A172 (cell line): ENCODE data around the gene GUCY1A2. TPM values are rescaled to one million over a fixed set of nuclear protein-coding genes. Genes with fewer than 3 reads are reported as not detected.

Experiments
- DNase-seq: peaks from one replicate; pipeline ENCODE4 v3.0.0-alpha.2; 2015; ENCODE audit warnings: low spot score
- total RNA-seq: library from RNA; depleted of rRNA; stranded (reverse); fragments of >200 nt; shearing (Covaris generic); gene quantifications from 2 replicates; pipeline ENCODE4 v1.2.3, GENCODE V29; 2014

Gene GUCY1A2
- total RNA-seq, 1 experiment from 2014 or later: 0.02 TPM

DNA sequence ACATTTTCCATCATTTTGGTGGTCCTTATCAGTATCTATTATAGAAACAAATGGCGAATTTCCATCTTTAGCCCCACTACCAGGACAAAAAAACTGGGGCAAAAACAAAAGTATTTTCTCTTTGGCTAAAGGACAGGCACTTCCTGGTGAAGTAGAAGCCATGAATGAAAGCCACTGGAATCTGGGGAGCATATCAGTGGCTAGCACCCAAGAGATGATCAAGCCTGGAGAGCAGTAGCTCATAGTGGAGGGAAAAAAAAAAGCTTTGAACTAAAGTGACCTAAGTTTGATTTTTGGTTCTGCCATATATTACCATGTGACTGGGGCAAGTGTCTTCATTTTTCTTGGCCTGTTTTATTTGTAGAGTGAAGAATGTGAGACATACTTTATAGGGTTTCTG lies 272.3 kb downstream of the GUCY1A2 start:
- DNase-seq: no peak

DNA sequence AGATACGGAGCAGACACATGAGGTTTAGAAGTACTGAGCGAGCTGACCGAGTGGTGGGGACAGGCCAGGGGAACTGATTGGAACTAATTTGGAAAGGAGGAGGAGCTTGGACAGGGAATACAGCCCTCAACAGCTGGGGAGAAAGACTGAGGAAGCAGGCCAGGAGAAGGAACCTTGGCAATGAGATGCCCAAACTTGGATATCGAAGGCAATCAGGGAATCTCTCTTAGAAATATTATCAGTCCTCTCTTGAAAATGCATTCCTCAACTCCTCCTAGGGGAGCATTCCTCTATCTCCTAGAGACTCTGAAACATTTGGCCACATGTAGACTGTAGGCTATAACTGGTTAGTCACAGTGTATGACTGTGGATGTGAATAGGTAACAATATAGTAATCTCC lies 284.6 kb downstream of the GUCY1A2 start:
- no peak for DNase-seq

DNA sequence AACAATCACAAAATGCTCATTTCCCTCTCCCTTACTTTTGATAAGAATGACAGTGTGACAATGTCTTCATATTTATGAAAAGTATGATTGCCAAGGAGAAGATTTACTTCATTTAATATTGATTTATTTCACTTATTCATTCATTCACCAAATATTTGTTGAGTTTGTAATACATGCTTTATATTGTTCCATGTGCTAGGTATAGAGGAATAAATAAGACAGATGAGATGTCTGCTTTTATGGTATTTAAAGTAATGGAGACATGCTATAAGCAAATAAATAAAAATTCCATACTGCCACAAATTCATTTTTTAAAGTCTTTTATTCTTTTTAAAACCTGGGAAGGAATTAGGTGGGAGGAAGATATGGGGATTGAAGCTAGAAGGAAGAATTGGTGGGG lies 289.4 kb downstream of the GUCY1A2 start:
- no peak for DNase-seq

DNA sequence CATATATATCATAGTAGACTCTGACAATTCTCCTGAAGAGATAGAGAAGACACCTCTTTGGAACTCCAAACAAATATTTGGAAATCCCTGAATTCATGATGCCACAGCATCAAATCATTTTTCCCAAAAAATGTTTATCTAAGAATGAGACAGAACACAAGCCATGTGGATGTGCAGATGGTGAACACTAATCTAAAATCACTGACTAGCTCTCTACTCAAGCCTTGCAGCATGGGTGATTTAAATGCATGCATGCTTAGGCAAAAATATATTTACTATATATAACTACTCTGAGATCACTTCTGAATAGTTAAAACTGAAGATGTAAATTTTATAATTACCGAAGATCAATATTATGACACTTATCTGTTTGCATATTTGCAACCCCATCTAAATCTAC lies 289.9 kb downstream of the GUCY1A2 start:
- DNase-seq: no peak

DNA sequence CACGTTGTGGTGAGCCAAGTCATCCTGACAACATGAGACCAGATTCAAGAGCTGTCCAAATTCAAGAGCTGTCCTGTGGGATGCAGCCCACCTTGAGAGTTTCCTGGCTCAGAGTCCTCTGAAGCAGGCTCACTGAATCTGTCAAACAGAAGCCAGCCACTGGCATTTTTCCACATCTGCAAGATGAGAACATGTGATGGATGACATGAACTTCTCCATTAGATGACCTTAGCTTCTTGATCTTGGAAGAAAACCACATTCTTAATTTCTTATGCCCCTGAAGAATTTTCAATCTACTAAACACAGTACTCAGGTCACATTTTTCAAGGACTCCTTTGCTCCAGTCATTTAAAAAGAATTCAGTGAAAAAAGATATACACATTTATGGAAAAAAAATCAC lies 291.0 kb downstream of the GUCY1A2 start:
- DNase-seq: no peak

DNA sequence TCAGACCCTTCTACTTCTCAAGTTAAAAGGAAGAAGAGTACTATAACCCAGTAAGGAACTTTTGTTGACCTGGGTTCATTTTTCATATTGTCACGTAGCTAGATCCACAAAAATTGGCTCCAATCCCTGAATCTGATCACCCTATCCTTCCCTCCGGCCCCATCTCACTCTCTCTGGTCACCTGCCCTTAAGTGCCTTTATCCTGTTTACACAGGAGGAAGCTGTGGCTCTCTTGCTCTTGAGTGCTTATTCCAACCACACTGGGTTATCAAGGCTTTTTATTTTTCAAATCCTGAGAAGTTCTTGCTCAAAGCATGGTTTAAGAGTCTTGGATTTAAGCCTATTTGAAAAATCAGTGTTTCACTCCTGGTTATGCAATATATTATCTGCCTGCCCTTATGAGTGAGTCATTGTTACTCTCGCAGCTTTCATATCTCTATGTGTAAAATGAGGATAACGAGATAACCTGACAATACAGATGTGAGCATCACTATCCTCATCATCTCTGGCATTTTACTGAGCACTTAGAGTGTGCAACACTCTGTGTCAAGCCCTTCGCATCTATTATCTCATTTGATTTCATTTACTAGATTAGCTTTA lies 293.9 kb downstream of the GUCY1A2 start:
- no peak for DNase-seq

DNA sequence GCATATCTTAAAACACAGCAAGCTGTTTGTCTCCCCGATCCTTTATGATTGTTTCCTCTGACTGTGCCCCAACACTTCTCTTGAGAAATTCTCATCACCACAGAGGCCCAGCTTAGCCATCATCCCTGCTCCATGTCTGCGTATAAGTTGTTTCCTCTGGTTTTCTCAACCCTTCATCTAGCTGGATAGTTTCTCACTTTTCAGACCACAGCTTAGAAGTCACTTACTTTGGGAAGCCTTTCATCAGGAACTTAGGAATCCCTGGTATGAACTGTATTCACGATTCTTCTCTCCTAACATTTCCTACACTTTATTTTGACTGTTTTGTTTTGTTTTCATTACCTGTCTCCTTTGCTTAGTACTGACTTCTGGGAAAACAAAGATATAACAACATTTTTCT lies 295.2 kb downstream of the GUCY1A2 start:
- DNase-seq: no peak

DNA sequence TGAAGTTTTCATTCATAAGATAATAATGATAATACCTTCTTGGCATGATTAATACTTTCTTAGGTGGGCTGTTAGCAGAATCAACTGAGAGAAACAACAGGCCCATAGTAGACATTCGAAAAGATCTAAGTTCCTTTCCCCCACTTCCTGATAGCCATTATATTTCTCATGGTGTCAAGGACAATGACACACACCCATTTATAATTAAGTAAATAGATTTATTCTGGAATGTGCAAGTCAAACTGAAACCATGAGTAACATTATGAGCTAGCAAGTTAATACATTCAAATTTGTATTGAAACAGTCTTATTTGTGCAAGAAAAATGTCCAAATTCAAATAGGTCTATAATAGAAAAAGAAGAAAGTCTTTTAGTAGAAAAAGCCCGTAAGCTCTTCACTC lies 301.1 kb downstream of the GUCY1A2 start:
- DNase-seq: no peak

DNA sequence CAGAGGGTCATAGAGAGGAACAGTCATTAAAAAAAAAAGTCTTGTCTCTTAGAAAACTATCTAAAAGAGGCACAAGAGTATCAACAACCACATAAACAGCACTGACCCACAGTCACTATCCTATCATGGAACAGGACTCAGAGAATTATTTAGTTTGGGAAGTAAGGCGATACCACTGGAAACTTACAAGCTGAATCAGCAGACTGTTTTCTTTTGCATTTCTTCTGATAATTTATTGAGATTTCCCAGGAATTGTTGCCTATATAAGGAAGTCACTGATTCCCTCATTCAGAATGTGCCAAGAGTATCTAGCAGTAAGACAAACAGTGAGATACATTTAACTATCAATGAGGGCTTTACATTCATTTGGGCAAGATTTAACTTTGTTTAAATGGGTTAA lies 304.1 kb downstream of the GUCY1A2 start:
- DNase-seq: no peak

DNA sequence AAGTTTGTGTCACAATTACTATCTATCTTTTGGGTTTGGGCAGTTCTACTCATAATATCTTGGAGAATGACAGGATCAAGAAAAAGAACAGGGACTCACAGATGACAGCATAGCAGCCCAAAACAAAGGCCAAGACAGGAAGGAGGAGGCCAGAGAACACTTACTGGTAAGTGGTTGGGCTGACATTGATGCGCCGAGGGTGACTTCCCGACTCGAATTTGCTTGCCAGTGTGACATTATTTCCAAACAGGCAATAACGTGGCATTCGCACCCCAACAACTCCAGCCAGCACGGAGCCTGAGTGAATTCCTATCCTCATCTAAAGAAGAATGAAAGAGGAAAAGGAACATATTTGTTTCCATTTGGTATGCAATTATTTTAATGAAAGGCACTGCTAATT lies 309.9 kb downstream of the GUCY1A2 start:
- DNase-seq: no peak

DNA sequence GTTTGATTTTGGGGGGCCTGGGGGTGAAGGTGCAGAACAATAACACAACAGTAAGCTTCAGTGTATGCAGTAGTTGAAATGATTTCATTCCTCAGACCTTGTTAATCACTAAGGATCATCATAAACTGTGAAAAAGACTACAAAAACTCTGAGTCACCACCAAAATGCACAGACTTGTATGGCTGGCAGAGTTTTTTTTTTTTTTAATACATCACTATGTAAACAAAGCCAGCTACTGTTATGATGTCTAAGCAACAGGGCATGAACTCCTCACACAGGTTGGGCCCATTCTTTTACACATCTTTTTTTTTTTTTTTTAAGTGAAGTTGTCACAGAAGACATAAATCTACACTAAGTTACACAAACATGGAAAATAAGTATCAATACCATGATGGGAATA lies 311.9 kb downstream of the GUCY1A2 start:
- DNase-seq: peak; percentile 73

DNA sequence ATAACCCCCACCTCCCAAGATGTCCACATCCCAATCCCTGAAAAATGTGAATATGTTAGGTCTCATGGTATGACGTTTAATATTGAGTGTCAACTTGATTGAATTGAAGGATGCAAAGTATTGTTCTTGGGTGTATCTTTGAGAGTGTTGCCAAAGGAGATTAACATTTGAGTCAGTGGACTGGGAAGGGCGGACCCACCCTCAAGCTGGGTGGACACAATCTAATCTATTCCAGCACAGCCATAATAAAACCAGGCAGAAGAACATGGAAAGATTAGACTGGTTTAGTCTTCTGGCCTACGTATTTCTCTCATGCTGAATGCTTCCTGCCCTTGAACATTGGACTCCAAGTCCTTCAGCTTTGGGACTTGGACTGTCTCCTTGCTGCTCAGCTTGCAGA lies 315.5 kb downstream of the GUCY1A2 start:
- no peak for DNase-seq

DNA sequence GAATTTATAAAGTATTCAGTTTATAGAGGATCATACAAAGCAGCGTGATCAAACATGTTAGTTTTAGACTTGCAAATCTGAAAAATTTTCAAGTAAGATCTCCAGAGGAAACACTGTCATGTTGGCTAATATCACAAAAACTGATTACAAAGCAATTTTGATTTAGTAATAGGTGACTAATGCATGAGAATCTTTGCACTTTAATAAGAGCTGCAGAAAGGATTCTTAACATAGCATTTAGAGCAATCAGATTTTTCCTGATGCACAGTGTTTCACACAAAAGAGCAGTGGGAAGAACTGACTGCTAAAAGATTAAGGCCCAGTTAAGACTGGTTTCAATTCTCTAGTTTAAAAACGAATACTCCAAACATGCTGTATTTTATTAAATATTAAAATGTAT lies 321.2 kb downstream of the GUCY1A2 start:
- peak; percentile 3 for DNase-seq

DNA sequence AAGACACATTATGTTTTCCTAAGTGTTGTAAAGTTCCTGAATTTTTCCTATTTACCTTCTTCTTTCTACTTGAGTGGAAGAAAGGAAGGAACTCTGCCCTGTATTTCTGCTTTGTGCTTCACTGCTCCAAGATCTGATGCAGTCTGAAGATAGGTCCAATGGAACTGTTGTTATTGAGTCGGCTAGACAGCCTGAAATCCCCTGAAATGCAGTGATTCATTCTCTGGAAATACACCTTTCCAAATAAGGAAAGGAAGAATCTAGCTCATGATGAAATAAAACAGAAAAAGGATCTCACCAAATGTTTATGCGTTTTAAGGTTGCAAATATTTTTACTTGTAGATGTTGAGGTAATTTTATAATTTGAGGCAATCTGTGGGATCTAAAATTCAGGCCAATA lies 322.8 kb downstream of the GUCY1A2 start:
- DNase-seq: peak; percentile 4

DNA sequence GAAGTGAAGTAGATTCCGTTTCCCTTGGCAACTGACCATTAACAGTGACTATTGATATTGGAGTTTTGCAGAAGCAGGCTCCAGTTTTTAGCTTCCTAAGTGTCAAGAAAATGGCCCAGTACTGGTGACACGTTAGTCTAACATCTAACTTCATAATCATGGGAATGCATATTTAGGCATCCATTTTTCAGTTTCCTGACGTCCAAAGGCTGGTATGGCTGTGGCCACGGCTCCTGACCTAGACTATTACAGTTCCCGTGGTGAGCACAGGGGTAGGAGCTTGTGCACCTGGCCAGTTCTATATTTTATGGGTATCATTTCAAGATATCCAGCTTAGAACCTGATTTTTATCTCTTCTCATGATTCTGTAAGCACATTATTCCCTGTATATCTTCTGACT lies 323.8 kb downstream of the GUCY1A2 start:
- no peak for DNase-seq

DNA sequence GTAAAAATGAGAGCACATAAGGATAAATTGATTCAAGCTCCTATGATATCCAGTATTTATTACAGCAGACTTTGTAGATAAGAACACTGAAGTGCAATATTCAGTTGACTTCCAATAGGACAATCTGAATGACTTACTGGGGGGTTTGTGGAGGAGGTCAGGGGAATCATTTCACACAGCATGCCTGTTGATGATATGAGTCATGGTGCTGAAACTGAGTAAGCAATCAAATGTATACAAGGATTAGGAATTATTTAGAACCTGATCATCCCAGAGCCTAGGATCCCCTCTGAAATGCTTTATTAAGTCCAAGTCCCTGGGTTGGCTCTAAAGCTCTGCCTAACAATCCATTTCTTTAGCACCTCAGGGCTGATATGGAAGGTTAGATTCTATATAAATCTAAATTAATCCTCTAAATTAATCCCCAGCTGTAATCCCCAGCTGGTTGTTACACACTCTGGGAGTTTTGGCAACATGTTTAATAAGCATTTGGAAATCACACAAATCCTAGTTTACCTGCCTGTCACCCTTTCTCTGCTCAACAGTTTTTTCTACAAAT lies 326.4 kb downstream of the GUCY1A2 start:
- DNase-seq: no peak

DNA sequence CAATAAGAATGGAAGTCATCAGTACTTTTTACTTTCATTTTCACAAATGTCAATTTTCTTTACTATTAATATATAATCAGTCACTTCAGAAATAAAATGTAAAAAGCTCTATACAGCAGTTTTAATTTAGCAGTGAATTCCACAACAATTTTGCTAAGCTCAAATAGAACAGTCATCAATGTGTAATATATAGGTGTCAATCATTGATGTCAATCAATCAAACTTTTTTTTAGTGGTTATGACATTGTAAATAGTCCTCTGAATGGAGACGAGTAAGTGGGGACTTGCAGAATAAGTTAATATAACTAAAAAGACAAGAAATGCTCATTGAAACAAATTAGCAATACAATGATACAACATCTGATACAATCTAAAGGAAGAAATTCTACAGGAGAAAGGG lies 327.4 kb downstream of the GUCY1A2 start:
- DNase-seq: no peak

DNA sequence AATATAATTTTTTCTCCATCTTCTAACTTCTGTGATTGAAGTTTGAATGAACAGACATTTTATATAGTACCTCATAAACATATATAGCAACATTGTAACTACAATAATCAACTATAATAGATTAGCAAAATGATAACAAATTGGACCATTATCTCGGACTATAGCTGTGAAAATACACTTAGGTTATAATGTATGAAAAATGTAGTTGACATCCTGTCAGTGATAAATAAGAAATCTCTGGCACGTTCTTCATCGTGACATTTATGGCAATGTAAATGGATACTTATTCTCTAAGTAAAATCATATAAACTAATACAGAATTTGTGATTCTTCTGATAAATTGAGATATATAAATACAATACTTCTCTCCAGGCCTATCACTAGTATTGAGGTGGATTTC lies 333.3 kb downstream of the GUCY1A2 start:
- no peak for DNase-seq

DNA sequence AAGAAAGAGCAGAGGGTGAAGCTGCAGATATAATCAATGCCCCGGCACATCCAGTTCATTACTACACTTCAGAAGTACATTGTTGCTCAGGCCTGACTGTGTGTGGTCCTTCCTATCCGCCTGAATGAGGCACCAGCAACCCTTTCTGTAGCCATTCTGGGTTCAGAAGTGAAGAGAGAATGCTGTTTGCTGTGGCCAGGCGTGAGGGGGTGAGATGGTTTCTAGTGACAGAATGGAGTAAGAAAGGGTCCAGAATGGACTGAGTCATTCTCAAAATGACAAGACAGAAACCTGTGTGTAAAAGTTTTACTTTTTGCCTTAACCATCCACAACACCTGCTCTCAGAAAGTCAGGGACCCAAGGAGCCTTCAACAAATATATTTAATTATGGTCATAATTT lies 334.8 kb downstream of the GUCY1A2 start:
- no peak for DNase-seq

DNA sequence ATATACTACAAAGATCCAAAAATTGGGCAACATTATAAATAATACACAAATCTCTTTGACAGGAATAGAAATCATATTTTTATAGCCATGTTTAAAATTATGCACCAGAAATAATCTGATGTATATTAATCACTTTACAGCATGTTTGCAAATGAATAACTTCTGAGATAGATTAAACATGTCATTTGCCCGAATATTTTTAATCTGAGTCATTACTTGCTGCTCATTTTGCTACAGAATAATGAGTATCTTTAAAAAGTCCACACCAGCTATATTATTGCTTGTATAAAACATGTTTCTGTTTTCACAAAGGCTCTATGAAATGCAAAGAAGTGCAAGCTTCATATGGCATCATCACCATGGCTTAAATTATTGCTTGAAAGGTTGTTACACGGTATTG lies 336.8 kb downstream of the GUCY1A2 start:
- DNase-seq: no peak

DNA sequence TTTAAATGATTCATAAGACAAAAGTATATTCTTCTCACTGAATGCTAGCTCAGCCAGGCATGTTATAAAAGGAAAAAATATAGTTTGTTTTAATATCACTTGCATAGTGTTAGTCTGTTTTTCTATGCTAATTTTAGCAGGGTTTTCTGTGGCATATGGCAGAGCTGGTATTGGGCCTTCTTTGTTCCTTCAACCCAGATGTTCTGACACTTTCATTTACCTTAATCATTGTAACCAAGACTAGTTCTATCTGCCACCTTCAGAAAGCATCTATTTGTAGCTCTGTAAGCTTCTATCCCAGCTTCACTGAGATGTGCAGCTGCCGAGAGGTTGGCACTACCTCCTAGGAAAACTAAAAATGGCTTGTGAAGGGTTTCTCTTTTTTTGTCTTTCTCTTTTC lies 338.7 kb downstream of the GUCY1A2 start:
- DNase-seq: no peak

DNA sequence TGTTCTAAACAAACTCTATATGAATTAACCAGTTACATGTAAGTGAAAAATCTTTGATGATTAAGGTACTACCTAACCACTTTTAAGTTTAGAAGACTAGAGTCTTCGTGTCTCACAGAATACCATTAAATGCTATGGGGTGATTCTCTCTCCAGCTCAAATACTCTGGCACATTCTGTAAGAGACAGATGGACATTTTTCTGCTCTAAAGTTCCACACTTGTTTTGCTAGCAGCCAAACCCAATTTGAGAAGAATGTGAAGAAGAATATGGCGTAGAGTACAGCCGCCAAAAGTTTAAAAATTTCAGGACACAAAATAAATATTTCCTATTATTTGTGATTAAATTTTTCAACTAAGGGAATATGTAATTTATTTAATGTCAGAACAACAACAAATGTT lies 339.1 kb downstream of the GUCY1A2 start:
- DNase-seq: no peak

DNA sequence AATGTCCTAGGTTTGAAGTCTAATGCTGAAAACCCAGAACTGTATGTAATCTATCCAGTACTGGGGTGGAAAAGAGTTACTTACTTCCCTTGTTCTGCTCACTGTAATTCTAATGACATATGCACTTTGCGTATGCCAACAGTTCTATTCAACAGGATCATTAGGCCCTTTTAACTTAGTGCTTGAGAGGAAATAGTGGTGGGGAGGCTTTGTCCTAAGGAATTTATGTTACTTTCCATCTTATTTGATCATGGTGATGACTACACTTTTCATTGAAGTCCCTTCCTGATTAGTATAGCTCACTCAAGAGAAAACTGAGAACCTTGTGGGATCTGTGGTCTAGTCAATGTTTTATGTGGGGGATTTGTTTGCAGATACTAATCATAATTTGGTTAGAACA lies 348.2 kb downstream of the GUCY1A2 start:
- DNase-seq: no peak

DNA sequence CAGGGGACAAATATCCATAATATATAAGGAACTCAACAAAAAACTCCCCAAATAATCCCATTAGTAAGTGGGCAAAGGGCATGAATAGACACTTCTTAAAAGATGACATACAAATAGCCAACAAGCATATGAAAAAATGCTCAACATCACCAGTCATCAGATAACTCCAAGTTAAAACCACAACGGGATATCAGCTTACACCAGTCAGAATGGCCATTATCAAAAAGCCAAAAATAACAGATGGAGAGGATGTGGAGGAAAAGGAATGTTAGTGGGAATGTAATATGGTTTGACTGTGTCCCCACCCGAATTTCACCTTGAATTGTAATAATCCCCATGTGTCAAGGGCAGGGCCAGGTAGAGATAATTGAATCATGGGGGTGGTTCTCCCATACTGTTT lies 350.1 kb downstream of the GUCY1A2 start:
- peak; percentile 61 for DNase-seq
